ENCODE results near the gene MFAP5.

Gene MFAP5, protein sequence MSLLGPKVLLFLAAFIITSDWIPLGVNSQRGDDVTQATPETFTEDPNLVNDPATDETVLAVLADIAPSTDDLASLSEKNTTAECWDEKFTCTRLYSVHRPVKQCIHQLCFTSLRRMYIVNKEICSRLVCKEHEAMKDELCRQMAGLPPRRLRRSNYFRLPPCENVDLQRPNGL

DNA sequence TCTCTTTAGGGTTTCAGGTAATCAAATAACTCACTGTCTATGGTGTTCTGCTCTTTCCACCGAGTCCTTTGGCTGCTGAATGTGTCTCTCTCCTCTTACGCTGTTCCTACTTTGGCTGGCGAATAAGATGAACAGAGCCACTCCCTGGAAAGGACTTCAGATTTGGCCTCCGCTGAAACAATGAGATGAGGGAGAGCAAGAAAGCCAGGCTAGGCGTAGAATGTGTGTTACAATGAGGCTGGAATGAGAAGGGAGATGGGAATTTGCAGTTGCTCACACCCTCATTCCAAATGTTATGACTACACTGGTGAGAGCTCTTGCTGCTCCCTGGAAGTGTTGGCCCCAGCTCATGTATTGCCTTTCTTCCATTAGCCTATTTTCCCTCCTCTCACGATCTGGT, at the start of gene MFAP5:
Gene MFAP5, minus strand, starts transcription at position 234 of the 400 bp plus-strand sequence. CDS start 722 bp downstream, outside the sequence.
- DNase-seq = no peak

DNA sequence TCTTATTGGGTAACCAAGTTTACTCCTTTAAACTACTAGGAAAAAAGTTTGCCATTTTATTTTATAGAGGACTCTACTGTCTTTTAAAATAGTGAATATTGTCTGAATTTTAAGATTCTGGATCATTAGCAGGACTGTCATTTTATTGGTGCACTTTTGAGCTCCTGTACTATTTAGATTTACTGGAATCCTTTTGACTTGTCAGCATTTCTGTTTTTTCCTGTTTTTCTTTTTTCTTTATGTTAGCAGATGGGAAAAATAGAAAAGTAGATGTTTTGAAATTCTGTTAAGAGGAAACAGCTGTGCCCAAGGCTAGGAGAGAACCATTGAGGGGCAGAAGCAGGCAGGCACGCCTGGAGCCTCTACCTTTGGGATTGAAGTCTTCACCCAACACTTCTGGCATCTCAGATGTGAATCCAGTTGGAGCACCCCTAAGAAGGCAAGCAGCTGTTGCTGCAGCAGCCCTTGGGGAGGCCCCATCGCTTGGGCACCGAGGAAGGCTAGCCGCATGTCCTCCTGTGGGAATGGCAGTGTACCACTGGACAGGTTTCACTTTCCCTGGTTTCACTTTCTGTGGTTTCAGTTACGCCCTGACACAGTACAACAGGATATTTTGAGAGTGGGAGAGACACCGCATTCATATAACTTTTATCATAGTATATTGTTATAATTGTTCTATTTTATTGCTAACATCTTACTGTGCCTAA, 46.7 kb upstream of the MFAP5 start:
- no peak for DNase-seq

DNA sequence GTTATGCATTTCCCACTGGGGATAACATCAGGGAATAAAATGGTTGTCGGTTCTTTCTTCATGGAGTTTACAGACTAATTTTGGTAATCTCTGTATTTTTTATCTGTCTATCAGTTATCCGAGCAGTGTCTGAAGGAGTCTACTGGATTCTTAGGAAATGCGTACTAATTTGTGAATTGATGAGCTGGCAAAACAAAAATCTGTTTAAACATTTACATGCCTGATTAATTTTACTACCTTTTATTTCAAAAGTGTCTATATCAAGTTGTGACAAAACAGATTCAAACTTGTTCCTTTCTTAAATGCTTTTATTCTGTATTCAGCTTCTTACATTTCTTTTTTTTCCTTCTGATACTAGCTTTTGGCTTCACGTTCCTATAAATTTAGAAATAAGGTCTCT, 39.5 kb upstream of the MFAP5 start:
- no peak for DNase-seq

DNA sequence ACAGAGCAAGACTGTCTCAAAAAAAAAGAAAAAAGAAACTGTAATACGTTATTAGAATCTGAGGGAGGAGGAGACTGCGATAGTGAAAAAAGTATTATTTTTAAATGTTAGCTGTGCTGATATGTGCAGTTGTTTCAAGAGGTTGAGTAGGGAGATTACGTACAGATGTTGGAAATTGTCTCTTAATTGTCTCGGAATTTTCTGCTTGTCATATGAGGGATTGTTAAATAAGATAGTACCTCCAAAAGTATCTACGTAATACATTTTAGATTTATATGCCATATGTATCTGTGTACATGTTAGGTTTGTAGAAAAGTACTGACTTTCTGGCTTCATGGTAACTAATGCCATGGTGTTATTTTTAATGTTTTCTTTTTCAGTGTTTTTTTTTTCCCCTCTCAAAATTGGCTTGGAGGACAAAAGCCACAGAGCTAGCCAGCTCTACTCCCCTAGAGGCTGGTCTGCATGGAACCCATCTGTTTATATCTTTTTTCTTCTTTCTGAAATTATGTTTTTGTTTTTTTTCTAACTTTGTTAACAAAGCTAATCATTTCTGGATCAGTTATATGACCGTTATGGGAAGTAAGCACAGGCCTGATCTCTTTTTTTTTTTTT, 38.5 kb upstream of the MFAP5 start:
- DNase-seq = no peak

DNA sequence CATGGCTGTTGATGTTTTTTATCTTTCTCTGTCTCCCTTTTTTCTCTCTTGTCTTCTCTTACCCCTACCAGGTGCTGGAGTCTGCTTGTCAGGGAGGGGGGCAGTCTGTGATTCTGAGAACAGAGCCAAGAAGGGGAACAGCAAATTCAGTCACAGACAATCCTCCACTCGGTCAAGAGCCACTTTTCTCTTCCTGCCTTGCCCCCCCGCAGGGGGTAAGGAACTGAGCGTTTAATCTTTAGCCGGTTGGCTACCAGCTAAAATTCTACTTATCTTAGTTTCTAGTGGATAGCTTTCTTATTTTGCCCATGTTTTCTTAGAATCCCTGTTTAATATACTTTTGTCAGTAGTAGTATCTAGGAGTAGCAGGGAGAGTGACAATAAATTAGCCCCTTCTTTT, 37.1 kb upstream of the MFAP5 start:
- DNase-seq = no peak

DNA sequence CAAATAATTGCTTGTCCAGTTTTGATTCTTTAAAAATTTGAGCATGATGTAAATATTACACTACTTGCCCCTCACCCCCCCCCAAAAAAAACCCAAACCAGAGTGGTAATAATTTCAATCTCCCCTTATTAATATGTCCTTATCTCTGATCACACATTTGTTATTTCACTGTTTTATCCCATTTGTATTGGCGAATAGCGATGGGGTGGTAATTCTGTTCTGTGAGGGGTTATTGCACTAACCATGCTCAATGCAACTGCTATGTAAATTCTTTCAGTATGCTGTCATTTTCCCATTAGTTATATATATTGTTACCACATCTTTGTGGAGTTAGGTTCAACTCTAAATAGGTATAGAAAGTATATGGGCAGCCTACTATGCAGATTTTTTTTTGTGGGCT, 36.3 kb upstream of the MFAP5 start:
- no peak for DNase-seq

DNA sequence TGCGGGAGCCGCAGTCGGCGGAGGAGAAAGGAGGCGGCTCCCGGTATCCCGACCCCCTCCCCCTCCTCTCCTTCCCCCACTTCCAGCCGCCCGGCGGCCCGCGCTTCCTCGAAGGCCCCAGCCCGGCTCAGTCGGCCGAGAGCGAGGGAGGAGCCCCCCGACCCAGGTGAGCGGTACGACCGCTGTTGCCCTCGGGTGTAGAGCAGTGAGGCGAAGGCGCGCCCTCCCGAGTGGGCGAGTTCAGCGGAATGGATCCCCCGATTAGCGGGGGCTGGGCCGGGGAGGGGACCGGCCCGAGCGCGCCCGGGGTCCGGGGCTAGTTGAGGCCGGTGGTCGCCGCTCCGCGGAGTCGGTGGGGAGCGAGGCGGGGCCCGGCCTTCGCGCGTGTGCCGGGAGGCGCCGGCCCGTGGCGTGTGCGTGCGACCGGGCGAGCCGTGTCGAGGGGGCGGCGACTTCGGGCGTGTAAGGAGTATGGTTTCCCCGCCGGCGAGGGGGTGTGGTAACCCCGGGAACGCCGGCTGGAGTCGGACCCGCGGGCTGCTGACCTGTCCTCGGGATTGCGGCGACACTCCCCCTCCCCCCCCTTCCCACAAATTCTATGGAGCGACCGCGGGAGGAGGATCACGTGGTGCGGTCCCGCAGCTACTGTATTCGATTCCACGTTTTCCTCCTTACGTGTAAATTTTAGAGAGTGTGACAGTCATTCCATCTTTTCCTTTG, 35.7 kb upstream of the MFAP5 start:
- no peak for DNase-seq

DNA sequence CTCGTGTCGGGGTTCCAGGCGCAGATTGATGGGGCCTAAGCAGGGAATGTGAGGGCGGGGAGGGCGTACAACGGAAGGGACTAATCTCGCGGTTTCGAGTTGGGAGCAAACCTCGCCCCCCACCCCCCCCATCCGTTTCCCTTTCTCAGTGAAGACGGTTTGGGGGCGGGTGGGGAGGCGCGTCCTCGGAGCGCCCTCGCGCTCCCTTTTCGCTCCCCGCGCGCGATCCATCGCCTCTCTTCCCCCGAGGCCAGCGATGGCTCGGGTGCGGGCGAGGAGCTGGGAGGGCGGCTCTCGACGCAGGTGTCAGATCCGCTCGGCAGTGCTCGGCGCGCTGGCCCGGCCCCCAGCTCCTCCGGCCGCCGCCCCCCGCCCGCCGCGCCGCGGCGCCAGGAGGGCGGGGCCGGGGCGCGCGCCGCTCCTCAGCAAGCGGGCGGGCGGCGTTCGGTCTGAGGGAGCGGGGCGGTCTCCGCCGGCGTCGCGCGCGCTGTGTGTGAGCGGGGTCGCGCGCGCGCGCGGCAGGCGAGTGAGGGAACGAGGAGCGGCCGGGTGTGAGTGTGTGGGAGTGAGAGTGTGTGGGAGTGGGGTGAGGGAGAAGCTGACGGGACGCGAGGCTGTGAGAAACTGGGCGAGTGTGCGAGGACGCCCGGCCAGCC, 35.0 kb upstream of the MFAP5 start, which contains the start of gene RIMKLB:
Gene RIMKLB, plus strand, starts transcription at position 516 of the 656 bp plus-strand sequence. CDS start 15,876 bp downstream, outside the sequence.
- peak; percentile 95 for DNase-seq

DNA sequence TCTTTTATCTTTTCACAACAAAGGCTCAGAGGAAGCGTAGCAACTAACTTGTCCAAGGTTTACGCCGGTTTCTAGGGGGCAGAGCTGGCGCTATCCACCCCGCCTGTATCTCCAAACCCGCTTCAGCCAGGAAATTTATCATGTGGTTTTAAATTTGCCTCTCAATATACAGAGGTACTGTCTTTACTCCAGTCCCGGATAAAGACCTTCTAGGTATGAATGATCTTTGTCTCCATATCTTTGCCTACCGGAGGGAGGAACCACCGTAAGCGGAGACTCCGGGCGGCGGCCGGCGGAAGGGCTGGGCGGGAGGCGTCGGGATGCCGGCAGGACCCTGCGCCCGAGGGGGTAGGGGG, 34.5 kb upstream of the MFAP5 start:
- DNase-seq = no peak

DNA sequence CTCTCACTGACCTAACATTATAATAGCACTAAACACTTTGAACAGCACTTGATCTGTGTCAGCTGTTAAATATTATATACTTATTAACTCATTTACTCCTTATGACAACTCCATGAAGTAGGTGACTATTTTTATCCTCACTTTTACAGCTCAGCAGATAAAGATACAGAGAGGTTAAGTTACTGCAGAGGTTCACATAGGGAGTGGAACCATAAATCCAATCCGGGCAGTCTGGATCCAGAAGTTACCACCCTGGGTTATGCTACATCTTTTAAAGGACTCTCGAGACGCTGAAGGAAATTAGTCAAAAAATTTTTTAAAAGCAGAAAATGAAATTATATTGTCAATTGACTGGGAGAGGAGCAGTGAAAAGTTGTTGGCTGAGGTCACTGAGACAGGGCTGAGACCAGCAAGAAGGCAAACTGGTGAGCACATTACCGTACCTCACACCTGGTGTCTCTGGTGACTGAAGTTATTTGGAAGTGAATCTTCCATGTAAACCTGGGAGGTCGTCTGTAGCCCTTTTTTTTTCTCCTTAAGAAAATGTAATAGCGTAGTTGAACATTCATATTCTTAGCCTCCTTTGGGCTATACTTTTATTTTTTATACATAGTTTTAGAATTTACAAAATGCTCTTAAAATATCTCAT, 33.9 kb upstream of the MFAP5 start:
- DNase-seq = peak; percentile 27

DNA sequence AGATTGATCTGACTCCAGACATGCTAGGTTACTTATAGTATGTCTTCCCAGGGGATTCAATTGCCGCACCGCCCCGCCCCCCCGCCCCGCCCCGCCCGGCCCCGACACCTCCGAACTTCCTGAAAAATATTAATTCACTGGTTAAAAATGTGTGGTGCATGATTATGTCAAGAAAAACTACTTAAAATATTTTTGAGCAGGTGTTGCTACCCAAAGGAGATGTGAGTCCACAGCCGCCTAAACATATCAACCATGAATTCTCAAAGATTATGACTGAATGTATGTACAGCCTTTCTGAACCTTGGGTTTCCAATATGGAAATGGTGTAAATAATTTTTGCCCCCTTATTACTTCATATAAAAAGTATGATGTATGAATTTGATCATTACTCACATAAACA, 32.5 kb upstream of the MFAP5 start:
- DNase-seq = no peak

DNA sequence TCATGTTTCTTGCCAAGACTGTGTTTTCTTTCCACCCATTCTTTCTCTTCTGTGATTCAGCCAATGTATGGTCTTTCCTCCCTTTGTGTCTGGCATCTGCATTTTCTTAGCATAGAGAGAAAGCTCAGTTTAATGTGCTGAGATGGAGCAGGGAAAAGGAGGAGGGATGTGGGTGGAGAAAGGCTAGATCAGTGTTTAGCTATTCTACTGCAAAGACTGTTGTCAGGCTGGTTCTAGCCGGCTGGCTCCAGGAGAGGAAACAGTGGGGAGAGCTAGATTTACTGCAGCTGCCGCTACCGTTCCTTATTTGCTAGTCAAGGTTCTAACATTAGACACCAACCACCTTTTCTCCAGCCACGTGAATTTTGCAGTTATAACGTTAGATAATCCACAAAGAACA, 29.9 kb upstream of the MFAP5 start:
- peak; percentile 88 for DNase-seq

DNA sequence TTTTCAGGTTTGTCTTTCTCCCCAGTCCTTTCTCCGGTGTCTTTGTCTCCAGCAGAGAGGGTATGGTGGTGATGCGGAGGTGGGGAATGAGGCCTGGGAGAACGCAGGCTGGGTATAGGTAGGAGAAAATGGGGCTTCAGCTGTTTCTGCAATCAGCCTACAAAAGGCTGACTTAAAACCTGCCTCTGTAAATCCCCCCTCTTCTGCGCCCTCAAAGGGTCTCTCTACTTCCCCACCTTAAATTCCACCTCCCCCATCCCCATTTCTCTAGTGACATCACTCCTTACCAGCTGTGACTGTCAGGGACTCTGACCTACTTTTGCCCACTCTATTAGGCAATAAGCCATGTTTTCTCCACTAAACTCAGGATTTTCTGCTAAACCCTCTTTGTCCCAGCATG, 27.1 kb upstream of the MFAP5 start:
- DNase-seq = peak; percentile 80

DNA sequence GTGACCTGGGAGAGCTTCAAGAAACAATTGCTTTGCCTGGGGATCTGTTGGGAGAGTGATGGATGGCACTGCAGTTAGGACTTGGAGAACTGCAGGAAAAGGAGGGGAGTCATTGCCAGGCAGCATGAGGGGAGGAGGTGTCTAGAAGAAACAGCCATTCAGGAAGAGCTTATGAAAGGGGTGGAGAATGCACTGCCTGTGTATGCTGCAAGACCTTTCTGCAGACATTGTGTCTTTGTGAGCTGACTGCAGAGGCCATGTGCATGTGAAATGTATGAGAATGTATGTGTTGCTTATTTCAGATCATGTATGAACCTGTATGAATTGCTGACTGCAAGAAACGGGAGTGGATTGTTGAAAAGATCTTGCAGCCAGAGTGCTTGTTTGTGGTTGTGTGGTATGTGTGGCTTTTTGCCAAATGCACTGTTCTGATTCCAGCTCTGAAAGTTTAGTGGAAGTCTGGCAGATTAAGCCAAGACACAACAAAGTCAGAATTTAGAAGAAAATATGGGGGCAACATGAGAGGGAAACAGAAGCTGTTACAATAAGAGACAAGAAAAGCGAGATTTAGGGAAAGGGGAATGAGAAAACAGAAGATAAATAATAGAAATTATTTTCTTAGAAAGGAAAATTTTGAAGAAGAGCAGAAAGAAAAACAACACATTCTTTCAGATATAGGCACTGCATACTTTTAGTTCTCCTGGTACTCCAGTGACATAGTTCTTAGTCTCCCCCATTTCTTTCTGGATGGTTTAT, 25.4 kb upstream of the MFAP5 start:
- peak; percentile 89 for DNase-seq

DNA sequence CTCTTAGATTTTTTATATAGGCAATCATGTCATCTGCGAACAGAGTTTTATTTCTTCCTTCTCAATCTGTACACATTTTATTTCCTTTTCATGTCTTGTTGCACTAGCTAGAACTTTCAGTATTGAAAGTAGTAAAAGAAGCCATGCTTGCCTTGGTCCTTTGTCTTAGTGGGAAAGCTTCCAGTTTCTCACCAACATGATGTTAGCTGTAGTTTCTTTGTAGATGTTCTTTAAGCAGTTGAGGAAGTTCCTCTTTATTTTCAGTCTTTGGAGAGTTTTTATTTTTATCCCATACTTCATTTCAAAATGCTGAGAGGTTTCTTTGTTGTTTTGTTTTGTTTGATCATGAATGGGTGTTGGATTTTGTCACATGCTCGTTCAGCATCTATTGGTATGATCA, 22.4 kb upstream of the MFAP5 start:
- DNase-seq = no peak

DNA sequence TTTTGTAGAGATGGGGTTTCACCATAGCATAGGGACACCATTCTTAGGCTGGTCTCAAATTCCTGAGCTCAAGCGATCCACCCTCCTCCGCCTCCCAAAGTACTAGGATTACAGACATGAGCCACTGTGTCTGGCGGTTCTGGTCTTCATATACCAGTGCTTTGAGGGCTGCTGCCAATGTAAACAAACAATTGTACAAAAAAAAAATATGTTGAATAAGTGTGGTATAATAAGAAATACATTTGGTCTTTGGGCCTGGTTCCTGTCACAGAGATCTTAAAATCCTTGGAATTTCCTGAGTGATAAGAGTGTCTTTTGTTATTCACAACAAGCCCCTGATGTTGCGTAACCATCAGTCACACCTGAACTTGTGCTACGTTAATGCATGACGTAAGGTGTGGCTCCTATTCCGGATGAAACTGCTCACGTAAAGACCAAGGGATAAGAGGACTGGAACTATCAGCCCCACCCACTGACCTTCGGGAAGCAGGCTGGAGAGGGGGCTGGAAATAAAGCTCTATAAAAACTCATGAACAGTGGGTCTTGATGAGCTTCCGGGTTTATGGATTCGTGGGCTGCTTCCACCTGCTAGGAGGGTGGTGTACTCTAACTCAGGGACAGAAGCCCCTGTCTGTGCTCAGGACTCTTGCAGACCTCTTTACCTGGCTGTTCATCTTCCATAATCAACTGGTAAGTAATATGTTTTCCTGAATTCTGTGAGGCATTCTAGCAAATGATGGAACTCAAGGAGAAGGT, 18.7 kb upstream of the MFAP5 start:
- DNase-seq = no peak

DNA sequence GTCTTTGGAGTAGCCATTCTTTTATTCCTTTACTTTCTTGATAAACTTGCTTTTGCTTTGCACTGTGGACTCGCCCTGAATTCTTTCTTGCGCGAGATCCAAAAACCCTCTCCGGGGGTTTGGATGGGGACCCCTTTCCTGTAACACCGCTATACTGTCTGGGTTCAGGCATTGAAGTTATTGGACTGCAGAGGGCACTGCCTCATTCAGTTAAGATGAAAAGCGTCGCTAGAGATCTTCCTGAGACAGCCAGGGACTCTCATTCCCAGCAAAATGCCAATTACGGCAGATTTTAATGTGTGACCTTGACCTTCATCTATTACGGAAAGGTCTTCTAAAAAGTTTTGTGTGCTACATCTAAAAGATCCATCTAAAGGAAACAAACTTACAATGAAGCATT, 17.9 kb upstream of the MFAP5 start:
- no peak for DNase-seq

DNA sequence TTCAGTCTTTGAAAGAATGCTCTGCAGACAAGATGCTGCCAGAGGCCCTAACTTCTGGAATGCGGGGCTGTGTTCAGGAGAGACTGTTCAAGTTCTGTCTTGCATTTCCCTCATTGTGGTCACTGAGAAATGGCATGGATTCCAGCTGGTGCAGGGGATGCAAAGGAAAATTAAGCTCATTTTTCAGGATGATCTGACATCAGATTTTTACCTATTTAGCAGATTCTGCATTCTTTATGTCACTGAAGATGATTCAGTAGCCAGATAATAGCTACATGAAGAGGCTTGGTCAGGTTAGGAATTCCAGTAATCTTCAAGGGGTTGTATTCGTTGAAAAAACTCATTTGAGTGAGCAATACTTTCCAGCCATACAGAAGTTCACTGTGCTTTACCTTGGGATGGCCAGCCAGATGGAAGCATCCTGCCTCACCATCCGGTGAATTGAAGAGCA, 16.1 kb upstream of the MFAP5 start:
- no peak for DNase-seq

DNA sequence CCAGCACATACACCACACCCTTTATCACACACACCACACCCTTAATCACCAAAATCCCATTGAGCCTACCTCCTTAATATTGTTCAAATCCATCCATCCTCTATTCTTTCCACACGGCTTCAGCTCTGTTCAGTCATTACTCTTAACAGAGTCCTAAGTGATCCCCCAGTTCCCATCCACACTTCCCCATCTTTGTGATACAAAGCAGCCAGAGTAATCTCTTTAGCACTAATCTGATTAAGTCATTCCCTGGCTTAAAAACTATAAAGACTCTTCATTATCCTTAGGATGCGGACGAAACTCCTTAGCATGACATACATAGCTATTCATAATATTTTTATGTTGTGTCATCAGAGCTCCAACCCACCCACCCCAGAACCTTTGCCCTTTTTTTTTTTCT, 14.7 kb upstream of the MFAP5 start:
- DNase-seq = no peak

DNA sequence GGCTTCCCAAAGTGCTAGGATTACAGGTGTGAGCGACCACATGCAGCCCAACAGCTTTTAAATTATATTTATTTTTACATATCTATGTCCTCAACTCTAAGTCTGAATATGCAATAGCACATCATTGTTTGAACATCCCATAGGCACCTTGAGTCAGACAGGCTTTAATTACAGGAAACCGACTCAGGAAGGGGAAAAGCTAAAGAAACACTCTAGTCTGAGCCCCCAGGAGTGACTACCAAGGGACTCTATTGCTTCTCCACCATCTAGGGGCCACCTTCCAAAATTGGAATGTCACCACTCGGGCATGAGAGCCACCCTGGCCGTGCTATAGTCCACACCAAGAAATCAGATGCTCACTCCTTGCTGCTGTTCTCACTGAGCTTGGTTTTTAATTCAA, 14.0 kb upstream of the MFAP5 start:
- DNase-seq = no peak

DNA sequence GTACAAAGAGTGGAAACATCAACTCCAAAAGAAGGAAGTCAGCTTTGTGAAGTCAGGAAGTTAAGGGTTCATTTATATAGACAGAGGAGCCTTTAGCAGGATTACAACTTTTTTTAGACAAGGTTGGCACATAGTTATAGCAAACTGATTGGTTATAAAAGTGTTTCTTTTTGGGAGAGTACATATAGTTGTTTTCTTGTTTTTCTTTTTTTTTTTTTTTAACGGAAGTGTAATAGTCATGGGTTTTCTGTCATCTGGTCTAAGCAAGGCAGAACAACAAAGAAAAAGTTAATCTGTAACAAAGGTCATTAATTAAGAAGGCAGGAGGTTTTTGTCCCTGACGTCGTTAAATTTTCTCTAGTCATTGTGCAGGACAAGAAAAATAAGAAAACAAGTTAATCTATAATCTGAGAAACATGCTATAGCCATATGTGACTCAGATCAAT, 13.0 kb upstream of the MFAP5 start:
- DNase-seq = no peak

Data from eye (tissue), 1 donor.